ENCODE data around the gene BACE1. TPM values are rescaled to one million over a fixed set of nuclear protein-coding genes. Genes with fewer than 3 reads are reported as not detected.

BACE1 gene
- total RNA-seq, 1 experiment from 2014 or later, result 11.2 TPM

GRCh38 chr11:117309310-117309709 lies 6.7 kb downstream of the BACE1 start:
- ChIA-PET POLR2A (no interaction called here), CTCF (no interaction called here)
- intact Hi-C loops (cut with micrococcal nuclease; ENCODE audit: unreplicated experiment), result no loop called here
- Histone ChIP-seq H3K9me3 (no peaks in the 10 kb centered on the region), H3K27me3 (replicated peaks; ENCODE audit: control insufficient read depth, insufficient read depth, low read length) (no peaks in the 10 kb centered on the region), H3K4me1 (0 out of 2 replicates have a peak, but pooled peaks cover 3% of the 10 kb centered on the region), H3K36me3 (ENCODE audit: control insufficient read depth, insufficient read depth, low read length) (no peaks in the 10 kb centered on the region), H3K4me3 (ENCODE audit: low read depth, low read length) (no peak overlapping the region)
- H3K4me1 Mint-ChIP-seq (ENCODE audit: low read depth, unreplicated experiment), result no peaks in the 10 kb centered on the region
- H3K36me3 Mint-ChIP-seq (ENCODE audit: insufficient read depth, unreplicated experiment), result peaks cover 5% of the 10 kb centered on the region
- no peaks in the 10 kb centered on the region for H3K9me3 Mint-ChIP-seq (ENCODE audit: unreplicated experiment)
- no peak overlapping the region for H3K27ac Mint-ChIP-seq (ENCODE audit: unreplicated experiment)
- no peak for TF ChIP-seq CTCF (IDR thresholded peaks at IDR 0.05; ENCODE audit: insufficient read depth in 1 of 2, low read depth in 1 of 2, low read length in 1 of 2, severe bottlenecking in 1 of 2, unreplicated experiment in 1 of 2)
- peak in 1 of 2 experiments; percentile 15 for DNase-seq
- no peaks in the 10 kb centered on the region for H3K27me3 Mint-ChIP-seq (ENCODE audit: insufficient read depth, unreplicated experiment)
- no TSS peak for BruUV-seq (replicated peaks)
- no peak overlapping the region for H3K4me3 Mint-ChIP-seq (ENCODE audit: unreplicated experiment)

- no peak overlapping the region for H3K27ac Mint-ChIP-seq (ENCODE audit: unreplicated experiment)
- H3K36me3 ChIP-seq (ENCODE audit: control insufficient read depth, insufficient read depth, low read length), result no peaks in the 10 kb centered on the region
- no peak overlapping the region for H3K4me3 Mint-ChIP-seq (ENCODE audit: unreplicated experiment)
- no peaks in the 10 kb centered on the region for H3K9me3 ChIP-seq
- intact Hi-C loops (cut with micrococcal nuclease; ENCODE audit: unreplicated experiment), result no loop called here
- H3K4me1 ChIP-seq, result peaks cover 9% of the 10 kb centered on the region
- no peaks in the 10 kb centered on the region for H3K9me3 Mint-ChIP-seq (ENCODE audit: unreplicated experiment)
- peak in 1 of 2 experiments; percentile 34 for DNase-seq
- CTCF ChIA-PET, result no interaction called here
- no peaks in the 10 kb centered on the region for H3K27me3 Mint-ChIP-seq (ENCODE audit: insufficient read depth, unreplicated experiment)
- H3K36me3 Mint-ChIP-seq (ENCODE audit: insufficient read depth, unreplicated experiment), result no peaks in the 10 kb centered on the region
- no peak overlapping the region for H3K4me3 ChIP-seq (ENCODE audit: low read depth, low read length)
- H3K27me3 ChIP-seq (replicated peaks; ENCODE audit: control insufficient read depth, insufficient read depth, low read length), result no peaks in the 10 kb centered on the region
- POLR2A ChIA-PET, result interaction anchor here (0.5 to 0.6 kb wide), 2 partner anchors 9 to 17 kb away, joined by 6 to 10 read pairs; no protein-coding TSS in a partner anchor
- peaks cover 10% of the 10 kb centered on the region for H3K4me1 Mint-ChIP-seq (ENCODE audit: low read depth, unreplicated experiment)
- no TSS peak for BruUV-seq (replicated peaks)
- no peak for TF ChIP-seq CTCF (IDR thresholded peaks at IDR 0.05; ENCODE audit: insufficient read depth in 1 of 2, low read depth in 1 of 2, low read length in 1 of 2, severe bottlenecking in 1 of 2, unreplicated experiment in 1 of 2)
These were observed 10.9 kb downstream of the BACE1 start for GRCh38 chr11:117305145-117305544.

- Histone ChIP-seq H3K9me3 (no peaks in the 10 kb centered on the region), H3K4me1 (peaks cover 23% of the 10 kb centered on the region), H3K36me3 (ENCODE audit: control insufficient read depth, insufficient read depth, low read length) (no peaks in the 10 kb centered on the region), H3K4me3 (ENCODE audit: low read depth, low read length) (no peak overlapping the region), H3K27me3 (replicated peaks; ENCODE audit: control insufficient read depth, insufficient read depth, low read length) (no peaks in the 10 kb centered on the region)
- peaks cover 20% of the 10 kb centered on the region for H3K4me1 Mint-ChIP-seq (ENCODE audit: low read depth, unreplicated experiment)
- H3K27me3 Mint-ChIP-seq (ENCODE audit: insufficient read depth, unreplicated experiment), result no peaks in the 10 kb centered on the region
- H3K9me3 Mint-ChIP-seq (ENCODE audit: unreplicated experiment), result no peaks in the 10 kb centered on the region
- no peak overlapping the region for H3K27ac Mint-ChIP-seq (ENCODE audit: unreplicated experiment)
- TF ChIP-seq CTCF (IDR thresholded peaks at IDR 0.05; ENCODE audit: insufficient read depth in 1 of 2, low read depth in 1 of 2, low read length in 1 of 2, severe bottlenecking in 1 of 2, unreplicated experiment in 1 of 2), result no peak
- CTCF ChIA-PET, result no interaction called here
- BruUV-seq (replicated peaks), result no TSS peak
- no peak for DNase-seq
- H3K4me3 Mint-ChIP-seq (ENCODE audit: unreplicated experiment), result no peak overlapping the region
- intact Hi-C loops (cut with micrococcal nuclease; ENCODE audit: unreplicated experiment), result no loop called here
- POLR2A ChIA-PET, result no interaction called here
- H3K36me3 Mint-ChIP-seq (ENCODE audit: insufficient read depth, unreplicated experiment), result no peaks in the 10 kb centered on the region
These were observed 12.3 kb downstream of the BACE1 start for GRCh38 chr11:117303646-117304315.
